NCI-H510A (cell line): ENCODE data around the gene VOPP1.
A peak's percentile ranks its signal among the peaks of the same experiment; 100 is the strongest.

ENCODE experiments used
- DNase-seq: peaks from one replicate; lab custom pipeline; 2025; lab: John Stamatoyannopoulos, UW

Gene VOPP1

GRCh38 chr7:55554038-55554437, 18.3 kb downstream of the VOPP1 start:
- no peak for DNase-seq

GRCh38 chr7:55553024-55553345, 19.3 kb downstream of the VOPP1 start:
- no peak for DNase-seq

- no peak for DNase-seq
Measured at GRCh38 chr7:55552320-55553023, 19.8 kb downstream of the VOPP1 start.

- no peak for DNase-seq
Measured at GRCh38 chr7:55550841-55551537, 21.3 kb downstream of the VOPP1 start.

- peak; percentile 38 for DNase-seq
Measured at GRCh38 chr7:55550010-55550663, 22.2 kb downstream of the VOPP1 start.

- no peak for DNase-seq
Measured at GRCh38 chr7:55549457-55549856, 22.8 kb downstream of the VOPP1 start.

GRCh38 chr7:55548295-55548731, 24.0 kb downstream of the VOPP1 start:
- DNase-seq: no peak

- DNase-seq: no peak
Measured at GRCh38 chr7:55546814-55547213, 25.5 kb downstream of the VOPP1 start.

- no peak for DNase-seq
Measured at GRCh38 chr7:55545496-55545895, 26.8 kb downstream of the VOPP1 start.

- no peak for DNase-seq
Measured at GRCh38 chr7:55540226-55540858, 32.0 kb downstream of the VOPP1 start.

GRCh38 chr7:55539380-55539779, 32.9 kb downstream of the VOPP1 start:
- no peak for DNase-seq

GRCh38 chr7:55538538-55538937, 33.8 kb downstream of the VOPP1 start:
- no peak for DNase-seq

- no peak for DNase-seq
Measured at GRCh38 chr7:55537458-55537990, 34.8 kb downstream of the VOPP1 start.

GRCh38 chr7:55536619-55537457, 35.5 kb downstream of the VOPP1 start:
- no peak for DNase-seq

- no peak for DNase-seq
Measured at GRCh38 chr7:55535617-55536016, 36.7 kb downstream of the VOPP1 start.

GRCh38 chr7:55534916-55535590, 37.2 kb downstream of the VOPP1 start:
- no peak for DNase-seq

- no peak for DNase-seq
Measured at GRCh38 chr7:55534262-55534915, 37.9 kb downstream of the VOPP1 start.

- DNase-seq: no peak
Measured at GRCh38 chr7:55533729-55534080, 38.6 kb downstream of the VOPP1 start.

GRCh38 chr7:55533050-55533728, 39.1 kb downstream of the VOPP1 start:
- DNase-seq: no peak
